ENCODE measurements around the gene DRAP1.
"Not testable (repeated sequence)": the region's sequence is repeated elsewhere in the genome, so short reads cannot be mapped to it uniquely, and the experiment has no call there.

The DRAP1 gene

DNA sequence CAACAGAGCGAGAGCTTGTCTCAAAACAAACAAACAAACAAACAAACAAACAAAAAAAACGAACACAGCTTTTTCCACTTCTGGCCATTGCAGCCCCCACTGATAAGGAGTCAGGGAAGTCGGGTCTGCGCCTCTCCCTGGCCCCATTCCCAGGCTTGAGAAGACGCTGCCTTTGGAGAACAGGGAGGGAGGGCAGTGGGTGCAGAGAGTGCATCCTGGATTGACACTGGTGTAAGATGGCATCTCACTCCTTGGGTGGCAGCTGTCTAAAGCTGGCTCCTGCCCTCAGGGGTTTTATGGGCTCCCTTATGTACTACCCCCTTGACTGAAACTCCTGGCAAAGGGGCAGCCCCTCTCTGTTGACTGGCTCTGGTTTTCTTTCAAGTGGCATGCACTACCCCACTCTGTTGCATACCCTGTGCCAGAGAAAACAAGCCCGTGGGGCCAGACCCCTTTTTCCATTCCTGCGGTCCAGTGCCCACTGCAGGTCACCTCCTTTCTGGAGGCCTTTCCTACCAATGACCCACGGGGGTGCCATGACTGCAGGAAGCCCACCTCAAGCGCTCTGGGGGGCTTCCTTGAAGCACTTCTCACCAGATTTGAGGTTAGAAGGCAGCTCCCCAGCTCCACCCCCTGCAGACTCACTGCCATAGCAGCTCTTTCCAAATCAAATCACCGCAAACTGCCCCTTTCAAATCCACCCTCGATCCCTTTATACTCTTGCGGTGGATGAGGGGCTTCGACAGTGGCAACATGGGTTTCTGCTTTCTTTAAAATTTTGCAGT lies 12.7 kb downstream of the DRAP1 start:
- no peak for DNase-seq (ENCODE audit: low read depth in 2 of 2)

GRCh38 chr11:65932558-65932919 lies 13.3 kb downstream of the DRAP1 start:
- DNase-seq (ENCODE audit: low read depth in 2 of 2), result no peak

- no peak for DNase-seq (ENCODE audit: low read depth in 2 of 2)
These were observed 14.8 kb downstream of the DRAP1 start for GRCh38 chr11:65934014-65934413.

DNA sequence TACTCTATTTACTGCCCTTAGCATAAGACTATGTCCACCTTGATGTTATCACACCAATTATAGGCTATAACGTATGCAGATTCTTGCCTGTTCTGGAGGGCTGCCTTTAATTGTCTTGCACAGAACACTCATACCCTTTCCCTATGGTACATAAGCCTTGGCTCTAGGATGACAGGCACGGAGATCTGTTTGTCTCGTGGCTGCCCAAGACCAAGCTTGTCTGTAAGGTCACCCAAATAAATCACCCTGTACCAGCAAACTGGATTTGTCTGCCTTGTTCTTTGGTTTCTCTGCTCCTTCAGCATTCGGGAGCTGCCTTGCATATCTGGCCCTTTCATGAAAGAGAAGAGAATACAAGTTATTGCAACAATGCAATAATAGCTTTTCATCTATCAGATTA lies 18.5 kb downstream of the DRAP1 start:
- DNase-seq (ENCODE audit: low read depth in 2 of 2), result no peak

GRCh38 chr11:65941720-65942310 lies 22.6 kb downstream of the DRAP1 start:
- no peak for DNase-seq (ENCODE audit: low read depth in 2 of 2)

DNA sequence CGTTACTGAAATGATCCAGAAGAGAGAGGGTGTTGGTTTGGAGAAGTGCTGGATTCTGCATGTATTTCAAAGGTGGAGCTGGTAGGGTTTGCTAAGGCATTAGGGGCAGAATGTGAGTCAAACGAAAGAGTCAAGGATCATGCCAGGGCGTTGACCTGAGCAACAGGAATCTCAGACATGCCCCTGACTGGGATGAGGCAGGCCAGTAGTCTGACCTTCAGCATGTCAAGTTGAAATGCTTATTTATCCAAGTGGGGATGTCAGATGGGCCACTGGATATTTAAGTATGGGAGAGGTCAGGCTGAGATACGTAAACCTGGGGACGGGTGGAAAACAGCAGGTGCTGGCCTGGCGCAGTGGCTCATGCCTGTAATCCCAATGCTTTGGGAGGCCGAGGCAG lies 23.3 kb downstream of the DRAP1 start:
- DNase-seq (ENCODE audit: low read depth in 2 of 2), result no peak

GRCh38 chr11:65944191-65944590 lies 25.0 kb downstream of the DRAP1 start:
- DNase-seq (ENCODE audit: low read depth in 2 of 2), result no peak

- DNase-seq (ENCODE audit: low read depth in 2 of 2), result no peak
These were observed 25.5 kb downstream of the DRAP1 start for GRCh38 chr11:65944767-65945166.

DNA sequence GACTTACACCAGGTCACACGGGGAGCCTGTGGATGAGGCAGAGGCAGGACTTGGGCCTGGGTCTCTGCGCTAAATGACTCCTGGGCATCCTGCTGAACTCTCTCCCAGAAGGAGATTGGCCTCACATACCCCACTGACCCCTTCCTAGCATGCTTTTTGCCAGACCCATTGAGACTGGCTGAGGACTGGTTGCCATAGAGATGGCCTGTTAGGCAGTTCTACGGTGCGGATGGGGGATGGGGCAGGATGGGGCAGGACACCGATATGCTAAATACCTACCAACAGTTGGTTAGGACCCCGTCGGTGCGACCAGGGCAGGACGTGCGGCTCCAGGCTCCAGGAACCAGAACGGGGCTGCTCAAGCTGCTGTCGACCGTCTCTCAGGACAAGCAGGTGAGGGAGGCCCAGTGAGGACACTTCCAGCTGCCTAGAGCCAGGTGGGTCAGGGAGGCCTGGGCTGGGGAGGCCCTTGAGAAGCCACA lies 26.2 kb downstream of the DRAP1 start, which contains the start of gene TSGA10IP:
TSS of gene TSGA10IP (plus strand) at position 51 of the 482 bp plus-strand sequence. CDS start at position 247, 196 bp downstream.
- DNase-seq (ENCODE audit: low read depth in 2 of 2), result no peak

- no peak for DNase-seq (ENCODE audit: low read depth in 2 of 2)
These were observed 26.8 kb downstream of the DRAP1 start for GRCh38 chr11:65945941-65946558.

DNA sequence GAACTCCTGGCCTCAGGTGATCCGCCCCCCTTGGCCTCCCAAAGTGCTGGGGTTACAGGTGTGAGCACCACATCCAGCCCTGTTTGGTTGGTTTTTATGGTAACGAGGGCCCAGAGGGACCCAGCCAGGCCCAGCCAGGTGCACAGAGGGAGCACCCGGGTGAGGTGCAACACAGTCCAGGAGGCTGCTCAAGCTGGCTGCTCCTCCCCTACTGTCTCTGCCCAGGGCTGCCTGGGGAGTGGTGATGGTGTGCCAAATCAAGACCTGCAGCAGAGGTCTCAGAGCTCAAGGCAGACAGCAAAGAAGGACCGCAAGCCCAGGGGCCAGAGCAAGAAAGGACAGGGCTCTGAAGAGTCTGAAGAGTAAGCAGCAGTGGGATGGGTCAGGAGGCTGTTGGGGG lies 27.4 kb downstream of the DRAP1 start:
- no peak for DNase-seq (ENCODE audit: low read depth in 2 of 2)

GRCh38 chr11:65947133-65947532 lies 27.9 kb downstream of the DRAP1 start:
- DNase-seq (ENCODE audit: low read depth in 2 of 2), result no peak

DNA sequence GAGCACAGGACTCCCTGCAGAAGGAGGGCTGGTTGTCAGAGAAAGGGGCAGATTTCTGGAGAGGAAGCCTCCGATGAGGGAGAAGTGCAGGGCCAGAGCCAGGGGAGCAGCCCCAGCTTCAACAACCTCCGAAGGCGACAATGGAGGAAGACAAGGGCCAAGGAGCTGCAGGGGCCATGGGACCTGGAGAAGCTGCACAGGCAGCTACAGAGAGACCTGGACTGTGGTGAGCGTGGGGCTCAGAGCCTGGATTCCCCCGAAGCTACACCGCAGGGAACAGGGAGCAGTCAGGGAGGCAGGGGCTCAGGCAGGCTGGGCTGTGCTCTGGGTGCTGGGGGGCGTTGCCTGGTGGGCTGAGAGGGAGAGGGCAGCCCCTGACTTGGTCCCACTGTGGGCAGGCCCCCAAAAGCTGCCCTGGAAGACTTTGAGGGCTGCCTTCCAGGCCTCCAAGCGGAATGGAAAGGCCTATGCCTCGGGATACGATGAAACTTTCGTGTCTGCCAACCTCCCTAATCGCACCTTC lies 28.4 kb downstream of the DRAP1 start:
- no peak for DNase-seq (ENCODE audit: low read depth in 2 of 2)

GRCh38 chr11:65950711-65951110 lies 31.5 kb downstream of the DRAP1 start:
- DNase-seq (ENCODE audit: low read depth in 2 of 2), result not testable (repeated sequence)

- not testable (repeated sequence) for DNase-seq (ENCODE audit: low read depth in 2 of 2)
These were observed 32.4 kb downstream of the DRAP1 start for GRCh38 chr11:65951641-65952040.

DNA sequence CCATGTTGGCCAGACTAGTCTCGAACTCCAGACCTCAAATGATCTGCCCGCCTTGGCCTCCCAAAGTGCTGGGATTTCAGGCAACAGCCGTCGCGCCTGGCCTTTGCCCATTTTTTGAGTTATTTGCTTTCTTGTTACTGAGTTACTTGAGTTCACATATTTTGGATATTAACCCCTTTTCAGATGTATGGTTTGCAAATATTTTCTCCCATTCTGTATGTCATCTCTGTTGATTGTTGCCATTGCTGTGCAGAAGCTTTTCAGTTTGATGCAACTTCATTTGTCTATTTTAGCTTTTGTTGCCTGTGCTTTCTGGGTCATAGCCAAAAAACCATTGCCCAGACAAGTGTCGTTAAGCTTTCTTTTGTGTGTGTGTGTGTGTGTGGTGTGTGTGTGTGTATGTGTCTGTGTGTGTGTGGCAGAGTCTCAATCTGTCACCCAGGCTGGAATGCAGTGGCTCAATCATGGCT lies 32.9 kb downstream of the DRAP1 start:
- DNase-seq (ENCODE audit: low read depth in 2 of 2), result no peak

DNA sequence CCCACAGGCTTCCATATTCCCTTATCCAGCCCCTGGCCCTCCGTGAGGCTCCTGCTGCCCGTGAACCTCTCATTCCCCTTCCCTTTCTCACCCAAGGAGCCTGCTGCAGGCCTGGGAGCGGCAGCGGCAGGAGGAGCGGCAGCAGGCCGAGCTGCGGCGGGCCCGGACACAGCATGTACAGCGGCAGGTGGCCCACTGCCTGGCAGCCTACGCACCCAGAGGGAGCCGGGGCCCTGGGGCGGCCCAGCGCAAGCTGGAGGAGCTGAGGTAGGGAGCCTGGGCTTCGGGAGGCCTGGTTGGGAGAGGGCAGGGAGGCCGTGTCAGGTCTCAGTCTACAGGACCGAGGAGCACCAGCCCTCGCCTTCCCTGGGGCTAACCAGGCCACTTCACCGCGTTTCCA lies 34.2 kb downstream of the DRAP1 start:
- no peak for DNase-seq (ENCODE audit: low read depth in 2 of 2)

GRCh38 chr11:65954771-65955170 lies 35.5 kb downstream of the DRAP1 start:
- DNase-seq (ENCODE audit: low read depth in 2 of 2), result no peak

GRCh38 chr11:65958291-65958690 lies 39.1 kb downstream of the DRAP1 start:
- DNase-seq (ENCODE audit: low read depth in 2 of 2), result no peak

DNA sequence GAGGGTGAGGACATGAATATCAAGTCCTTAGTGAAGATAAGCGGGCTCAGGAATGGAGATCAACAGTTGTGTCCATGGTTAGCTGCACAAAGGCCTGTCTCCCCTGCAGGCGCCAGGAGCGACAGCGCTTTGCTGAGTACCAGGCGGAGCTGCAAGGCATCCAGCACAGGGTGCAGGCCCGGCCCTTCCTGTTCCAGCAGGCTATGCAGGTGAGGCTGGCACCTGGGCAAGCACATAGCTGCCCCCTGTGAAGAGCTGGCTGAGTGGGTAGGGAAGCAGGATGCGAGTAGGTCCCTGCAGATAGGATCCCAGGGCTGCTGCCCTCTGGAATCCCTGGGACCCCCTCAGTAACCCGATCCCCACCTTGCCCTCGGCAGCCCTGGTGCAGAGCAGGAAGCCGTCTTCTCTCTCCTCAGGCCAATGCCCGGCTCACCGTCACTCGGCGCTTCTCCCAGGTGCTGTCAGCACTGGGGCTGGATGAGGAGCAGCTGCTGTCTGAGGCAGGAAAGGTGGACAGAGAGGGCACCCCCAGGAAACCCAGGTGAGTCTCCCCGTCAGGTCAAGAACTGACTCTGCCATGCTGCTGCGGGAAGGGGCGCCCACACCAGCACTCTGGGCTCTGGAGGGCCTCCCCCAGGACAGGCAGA lies 39.7 kb downstream of the DRAP1 start:
- no peak for DNase-seq (ENCODE audit: low read depth in 2 of 2)

DNA sequence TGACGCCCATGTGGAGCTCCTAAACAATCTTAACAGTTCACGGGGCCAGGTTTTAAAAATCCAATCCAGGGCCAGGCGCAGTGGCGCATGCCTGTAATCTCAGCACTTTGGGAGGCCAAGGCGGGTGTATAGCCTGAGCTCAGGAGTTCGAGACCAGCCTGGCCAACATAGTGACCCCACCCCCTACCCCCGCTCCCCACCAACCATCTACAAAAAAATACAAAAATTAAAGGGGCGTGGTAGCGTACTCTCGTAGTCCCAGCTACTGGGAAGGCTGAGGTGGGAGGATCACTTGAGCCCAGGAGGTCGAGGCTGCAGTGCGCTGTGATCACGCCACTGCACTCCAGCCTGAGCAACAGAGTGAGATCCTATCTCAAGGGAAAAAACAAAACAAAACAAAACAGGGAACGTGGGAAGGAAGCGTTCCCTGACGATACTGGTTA lies 41.6 kb downstream of the DRAP1 start:
- no peak for DNase-seq (ENCODE audit: low read depth in 2 of 2)

All from stimulated activated CD4-positive, alpha-beta T cell treated with anti-CD3 and anti-CD28 coated beads, Interleukin-12 subunit alpha, Interleukin-12 subunit beta, amount 100 ng/mL, for 24 hours (primary cell).